Lower leg skin (tissue), 3 donors: ENCODE results near the gene WNT7B.

ENCODE experiments used
- POLR2A ChIP-seq, 2 donors: fragments of 450-650 bp; IDR thresholded peaks; one replicate each; pipeline ENCODE4 v1.6.1; 2016 to 2017; ENCODE audit warnings: antibody characterized with exemption in 2 of 2, mild to moderate bottlenecking in 1 of 2, moderate library complexity in 1 of 2
- TF ChIP-seq, protein P1 (sequence below), 3 donors: fragments of 450-650 bp; IDR thresholded peaks; one replicate each; pipeline ENCODE4 v1.5.1; 2016; ENCODE audit warnings: antibody characterized with exemption in 3 of 3, mild to moderate bottlenecking in 3 of 3, moderate library complexity in 2 of 3

DNA sequence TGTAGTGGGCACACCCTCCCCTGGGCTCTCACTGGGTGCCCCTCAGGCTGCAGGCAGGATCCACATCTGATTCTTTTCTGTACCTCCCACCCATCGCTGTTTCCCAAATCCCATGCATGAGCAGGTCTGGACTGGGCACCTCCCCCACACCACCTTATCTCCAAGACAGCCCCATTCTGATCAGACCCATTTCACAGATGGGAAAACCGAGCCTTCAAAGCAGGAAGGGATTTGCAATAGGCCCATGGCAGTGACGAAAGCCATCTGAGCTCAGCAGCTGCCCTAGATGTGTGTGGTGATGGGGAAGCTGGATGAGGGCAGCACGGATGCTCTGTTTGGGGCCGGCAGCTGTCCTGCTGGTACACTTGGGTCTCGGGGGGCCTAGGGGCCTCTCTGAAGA is 41.4 kb downstream of the WNT7B start:
- TF ChIP-seq, protein P1, sequence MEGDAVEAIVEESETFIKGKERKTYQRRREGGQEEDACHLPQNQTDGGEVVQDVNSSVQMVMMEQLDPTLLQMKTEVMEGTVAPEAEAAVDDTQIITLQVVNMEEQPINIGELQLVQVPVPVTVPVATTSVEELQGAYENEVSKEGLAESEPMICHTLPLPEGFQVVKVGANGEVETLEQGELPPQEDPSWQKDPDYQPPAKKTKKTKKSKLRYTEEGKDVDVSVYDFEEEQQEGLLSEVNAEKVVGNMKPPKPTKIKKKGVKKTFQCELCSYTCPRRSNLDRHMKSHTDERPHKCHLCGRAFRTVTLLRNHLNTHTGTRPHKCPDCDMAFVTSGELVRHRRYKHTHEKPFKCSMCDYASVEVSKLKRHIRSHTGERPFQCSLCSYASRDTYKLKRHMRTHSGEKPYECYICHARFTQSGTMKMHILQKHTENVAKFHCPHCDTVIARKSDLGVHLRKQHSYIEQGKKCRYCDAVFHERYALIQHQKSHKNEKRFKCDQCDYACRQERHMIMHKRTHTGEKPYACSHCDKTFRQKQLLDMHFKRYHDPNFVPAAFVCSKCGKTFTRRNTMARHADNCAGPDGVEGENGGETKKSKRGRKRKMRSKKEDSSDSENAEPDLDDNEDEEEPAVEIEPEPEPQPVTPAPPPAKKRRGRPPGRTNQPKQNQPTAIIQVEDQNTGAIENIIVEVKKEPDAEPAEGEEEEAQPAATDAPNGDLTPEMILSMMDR (IDR thresholded peaks at IDR 0.05): no peak
- TF ChIP-seq POLR2A (IDR thresholded peaks at IDR 0.05): no peak
